Ascending aorta (tissue), 2 donors: ENCODE measurements around the gene AASDH. TPM values are rescaled to one million over a fixed set of nuclear protein-coding genes. Genes with fewer than 3 reads are reported as not detected.

Experiments
- DNase-seq, 2 donors: peaks; one replicate each; pipeline ENCODE4 v3.0.0-alpha.2; 2019; ENCODE audit warnings: low spot score in 2 of 2
- H3K27ac ChIP-seq, 2 donors: fragments of 200-600 bp; sonication (generic); one replicate each; pipeline ENCODE4 v1.5.1; 2016 to 2017; ENCODE audit warnings: mild to moderate bottlenecking in 1 of 2
- H3K27me3 ChIP-seq: fragments of 200-600 bp; sonication (generic); one replicate; pipeline ENCODE4 v1.5.1; 2017
- H3K36me3 ChIP-seq, 2 donors: fragments of 200-600 bp; sonication (generic); one replicate each; pipeline ENCODE4 v1.5.1; 2016
- H3K4me1 ChIP-seq, 2 donors: fragments of 200-600 bp; sonication (generic); one replicate each; pipeline ENCODE4 v1.5.1; 2016 to 2017; ENCODE audit warnings: mild to moderate bottlenecking in 1 of 2
- H3K4me3 ChIP-seq, 2 donors: fragments of 200-600 bp; sonication (generic); one replicate each; pipeline ENCODE4 v1.5.1; 2016 to 2017; ENCODE audit warnings: mild to moderate bottlenecking in 1 of 2
- H3K9me3 ChIP-seq, 2 donors: fragments of 200-600 bp; sonication (generic); one replicate each; pipeline ENCODE4 v1.5.1; 2016
- CTCF ChIP-seq, 3 experiments: fragments of 200-600 bp in 2 of 3; fragments of 450-650 bp in 1 of 3; sonication (generic) in 2 of 3; IDR thresholded peaks; one replicate each; pipeline ENCODE4 v1.5.1; 2016 to 2019; ENCODE audit warnings: antibody characterized with exemption in 3 of 3, mild to moderate bottlenecking in 1 of 3, moderate library complexity in 1 of 3
- intact Hi-C: fragments of 100-400 bp; cut with DNase I; formaldehyde crosslinking; loops from one replicate; pipeline ENCODE4 v1.15.1; 2023
- total RNA-seq: library from RNA; depleted of rRNA; stranded (reverse); fragments of >200 nt; gene quantifications from one replicate; pipeline ENCODE4 v1.1.0, GENCODE V29; 2016

Gene AASDH
- total RNA-seq, 1 donor from 2014 or later, result 4.0 TPM

GRCh38 chr4:56321251-56321650 is 66.0 kb downstream of the AASDH start:
- H3K27me3 ChIP-seq, result no peaks in the 10 kb centered on the region
- H3K4me3 ChIP-seq, result no peak overlapping the region
- H3K27ac ChIP-seq, result no peak overlapping the region
- no peak for TF ChIP-seq CTCF (IDR thresholded peaks at IDR 0.05)
- intact Hi-C loops, result no loop called here
- H3K4me1 ChIP-seq, result no peaks in the 10 kb centered on the region
- no peaks in the 10 kb centered on the region for H3K36me3 ChIP-seq
- DNase-seq, result no peak
- H3K9me3 ChIP-seq, result no peaks in the 10 kb centered on the region

DNA sequence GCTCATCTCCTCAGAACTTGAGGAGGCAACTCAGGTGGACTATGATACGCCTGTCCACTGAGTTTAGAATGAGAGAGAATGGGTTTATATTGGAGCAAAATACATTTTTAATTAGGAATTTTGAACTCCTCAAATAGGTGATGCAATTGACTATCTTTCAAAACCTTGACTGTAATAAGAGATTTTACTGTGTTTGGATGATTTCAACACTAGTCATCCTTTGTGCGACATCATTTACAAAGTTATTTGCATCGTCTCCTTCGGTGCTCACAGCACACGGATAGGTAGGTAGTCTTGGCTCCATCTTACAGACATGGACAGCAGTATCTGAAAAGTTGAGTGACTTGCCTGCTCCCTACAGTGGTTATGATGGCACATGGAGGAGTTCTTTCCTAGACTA is 67.0 kb downstream of the AASDH start:
- no peak for TF ChIP-seq CTCF (IDR thresholded peaks at IDR 0.05)
- no peak overlapping the region for H3K27ac ChIP-seq
- H3K9me3 ChIP-seq, result no peaks in the 10 kb centered on the region
- H3K36me3 ChIP-seq, result no peaks in the 10 kb centered on the region
- intact Hi-C loops, result no loop called here
- no peak overlapping the region for H3K4me3 ChIP-seq
- no peaks in the 10 kb centered on the region for H3K4me1 ChIP-seq
- H3K27me3 ChIP-seq, result no peaks in the 10 kb centered on the region
- no peak for DNase-seq

- intact Hi-C loops, result no loop called here
These were observed 68.7 kb downstream of the AASDH start for GRCh38 chr4:56318555-56318954.

GRCh38 chr4:56317749-56318148 is 69.5 kb downstream of the AASDH start:
- no peak for DNase-seq
- Histone ChIP-seq H3K36me3 (no peaks in the 10 kb centered on the region), H3K27me3 (no peaks in the 10 kb centered on the region), H3K9me3 (no peaks in the 10 kb centered on the region), H3K4me1 (no peaks in the 10 kb centered on the region), H3K27ac (no peak overlapping the region), H3K4me3 (no peak overlapping the region)
- intact Hi-C loops, result no loop called here
- TF ChIP-seq CTCF (IDR thresholded peaks at IDR 0.05), result no peak

More at GRCh38 chr4:56318555-56318954, 68.7 kb downstream of the AASDH start:
- DNase-seq, result no peak
- Histone ChIP-seq H3K27ac (no peak overlapping the region), H3K4me3 (no peak overlapping the region), H3K4me1 (no peaks in the 10 kb centered on the region), H3K36me3 (no peaks in the 10 kb centered on the region), H3K9me3 (no peaks in the 10 kb centered on the region), H3K27me3 (no peaks in the 10 kb centered on the region)
- no peak for TF ChIP-seq CTCF (IDR thresholded peaks at IDR 0.05)

- Histone ChIP-seq H3K9me3 (no peaks in the 10 kb centered on the region), H3K27ac (no peak overlapping the region)
These were observed 71.2 kb downstream of the AASDH start for GRCh38 chr4:56316011-56316650.

More at GRCh38 chr4:56316011-56316650, 71.2 kb downstream of the AASDH start:
- DNase-seq, result no peak
- H3K4me3 ChIP-seq, result no peak overlapping the region
- intact Hi-C loops, result no loop called here
- TF ChIP-seq CTCF (IDR thresholded peaks at IDR 0.05), result no peak
- no peaks in the 10 kb centered on the region for H3K4me1 ChIP-seq
- no peaks in the 10 kb centered on the region for H3K27me3 ChIP-seq
- H3K36me3 ChIP-seq, result no peaks in the 10 kb centered on the region
